Ovary (tissue), 9 donors: ENCODE results near the gene LDB2. TPM values are rescaled to one million over a fixed set of nuclear protein-coding genes. Genes with fewer than 3 reads are reported as not detected.

Experiments
- DNase-seq, 5 donors: peaks; one replicate each; pipeline ENCODE4 v3.0.0-alpha.2; 2019 to 2020
- H3K27ac ChIP-seq, 2 donors: fragments of 200-600 bp; one replicate each; pipeline versions ENCODE4 v1.5.1 to v1.8.0; 2019 to 2022
- H3K27me3 ChIP-seq: fragments of 200-600 bp; one replicate; pipeline ENCODE4 v1.8.0; 2022
- H3K36me3 ChIP-seq: fragments of 200-600 bp; sonication (generic); one replicate; pipeline ENCODE4 v1.5.1; 2019
- H3K4me1 ChIP-seq: one replicate; pipeline ENCODE4 v1.8.1; 2013; ENCODE audit warnings: mild to moderate bottlenecking, moderate library complexity; ENCODE audit not compliant: insufficient read depth
- H3K4me3 ChIP-seq: fragments of 200-600 bp; sonication (generic); one replicate; pipeline ENCODE4 v1.5.1; 2017
- H3K9me3 ChIP-seq, 2 donors: fragments of 200-600 bp in 1 of 2; sonication (generic) in 1 of 2; one replicate each; pipeline versions ENCODE4 v1.5.1 to v1.8.1; 2013 to 2019; ENCODE audit warnings: mild to moderate bottlenecking in 1 of 2, moderate library complexity in 1 of 2
- CTCF ChIP-seq, 3 donors: fragments of 450-650 bp in 2 of 3; fragments of 200-600 bp in 1 of 3; IDR thresholded peaks; one replicate each; pipeline versions ENCODE4 v1.5.1 to v1.8.0; 2016 to 2022; ENCODE audit warnings: antibody characterized with exemption in 3 of 3, mild to moderate bottlenecking in 1 of 3
- EP300 ChIP-seq: sonication (generic); formaldehyde crosslinking; IDR thresholded peaks from one replicate; pipeline ENCODE4 v1.6.1; 2017; ENCODE audit warnings: antibody characterized with exemption
- POLR2A ChIP-seq: fragments of 450-650 bp; IDR thresholded peaks from one replicate; pipeline ENCODE4 v1.6.1; 2017; ENCODE audit warnings: antibody characterized with exemption, mild to moderate bottlenecking, moderate library complexity
- WGBS, 3 donors: extraction: QIAGEN DNeasy Blood & Tissue Kit in 1 of 3; methylation state at CpG; one replicate each; pipeline versions ENCODE4 v1.1.5 to v1.1.7; 2013 to 2017; 5-methylcytosine and 5-hydroxymethylcytosine counted together
- intact Hi-C, 4 donors: fragments of 100-400 bp; cut with DNase I; formaldehyde crosslinking; loops; one replicate each; pipeline versions ENCODE4 v1.11.0 to v1.15.1; 2022 to 2023
- polyA plus RNA-seq, 2 donors: library from polyadenylated mRNA; stranded (reverse); fragments of 200-250 nt in 1 of 2; fragments of 350-450 nt in 1 of 2; fragmentation: Illumina TruSeq in 1 of 2; extraction: RNeasy Lipid Tissue Mini Kit (QIAGEN cat#74804) in 1 of 2; gene quantifications; one replicate each; pipeline ENCODE4 v1.2.3, GENCODE V29; 2013 to 2014
- total RNA-seq, 7 donors: library from RNA; depleted of rRNA in 2 of 7; stranded (reverse); fragments of >200 nt in 2 of 7; fragmentation: NEBNext Ultra II Directional in 3 of 7; extraction: Animal tissue kit (Norgen Biotek cat#: 25700) in 3 of 7; gene quantifications; one replicate each; pipeline versions ENCODE4 v1.1.0 to v1.2.4, GENCODE V29; 2016 to 2023
- donor health status: DM: no; HTN: no; CAD: no; lungs with moderate emphysema.
- donor health status: DM: no; HTN: no; CAD: no.
- donor health status: Bipolar disorder and iron deficiency.
- donor health status: DM: yes; HTN: yes; CAD: no.
- donor health status: DM: no; HTN: no; CAD: no.
- donor health status: DM: yes; HTN: yes; CAD: no.

Gene LDB2
- total and polyA plus RNA-seq, 9 donors, result 17.0 to 89.1 (median 27.4) TPM

- H3K27ac ChIP-seq, result no peak overlapping the region
- H3K4me3 ChIP-seq, result no peak overlapping the region
- TF ChIP-seq CTCF (IDR thresholded peaks at IDR 0.05), result no peak
- no peak for DNase-seq
- no peaks in the 10 kb centered on the region for H3K9me3 ChIP-seq
- H3K36me3 ChIP-seq, result no peaks in the 10 kb centered on the region
- WGBS, 3 donors, result 84 to 94% (median 94%) methylated on average over 7 of the region's 7 CpGs
- no peaks in the 10 kb centered on the region for H3K4me1 ChIP-seq
- no peaks in the 10 kb centered on the region for H3K27me3 ChIP-seq
- intact Hi-C loops, result no loop called here
Measured at GRCh38 chr4:16545656-16546055, 352.8 kb downstream of the LDB2 start.

- intact Hi-C loops, result no loop called here
- Histone ChIP-seq H3K27me3 (no peaks in the 10 kb centered on the region), H3K36me3 (no peaks in the 10 kb centered on the region), H3K4me1 (no peaks in the 10 kb centered on the region), H3K9me3 (no peaks in the 10 kb centered on the region), H3K27ac (no peak overlapping the region), H3K4me3 (no peak overlapping the region)
- no peak for TF ChIP-seq CTCF (IDR thresholded peaks at IDR 0.05)
- no peak for TF ChIP-seq POLR2A
- no peak for TF ChIP-seq EP300
- DNase-seq, result no peak
- 70 to 80% (median 75%) methylated on average over 6 of the region's 6 CpGs for WGBS, 3 donors
Measured at GRCh38 chr4:16544869-16545268, 353.6 kb downstream of the LDB2 start.

GRCh38 chr4:16544251-16544721 lies 354.2 kb downstream of the LDB2 start:
- no peaks in the 10 kb centered on the region for H3K9me3 ChIP-seq
- DNase-seq, result peak in 3 of 5 donors; percentile 14 to 39 (median 22)
- H3K4me1 ChIP-seq, result no peaks in the 10 kb centered on the region
- TF ChIP-seq CTCF (IDR thresholded peaks at IDR 0.05) (no peak), POLR2A (no peak), EP300 (no peak)
- H3K4me3 ChIP-seq, result no peak overlapping the region
- H3K27ac ChIP-seq, result no peak overlapping the region
- no peaks in the 10 kb centered on the region for H3K27me3 ChIP-seq
- 34 to 60% (median 51%) methylated on average over 6 of the region's 6 CpGs for WGBS, 3 donors
- H3K36me3 ChIP-seq, result no peaks in the 10 kb centered on the region
- intact Hi-C loops, result no loop called here

- 88 to 100% (median 98%) methylated on average over 1 of the region's 1 CpG for WGBS, 3 donors
- no peak for DNase-seq
- H3K9me3 ChIP-seq, result no peaks in the 10 kb centered on the region
- intact Hi-C loops, result no loop called here
- no peaks in the 10 kb centered on the region for H3K4me1 ChIP-seq
- TF ChIP-seq CTCF (IDR thresholded peaks at IDR 0.05) (no peak), POLR2A (no peak), EP300 (no peak)
- H3K27me3 ChIP-seq, result no peaks in the 10 kb centered on the region
- no peaks in the 10 kb centered on the region for H3K36me3 ChIP-seq
- no peak overlapping the region for H3K4me3 ChIP-seq
- H3K27ac ChIP-seq, result no peak overlapping the region
Measured at GRCh38 chr4:16537926-16538325, 360.5 kb downstream of the LDB2 start.
